Liver (tissue), 9 donors: ENCODE measurements around the gene PLEKHF1. TPM values are rescaled to one million over a fixed set of nuclear protein-coding genes. Genes with fewer than 3 reads are reported as not detected.

Experiments
- DNase-seq: peaks from one replicate; pipeline ENCODE4 v3.0.0-alpha.2; 2017; ENCODE audit warnings: low spot score
- H3K27ac ChIP-seq, 2 donors: one replicate each; pipeline ENCODE4 v1.7.0; 2013; ENCODE audit warnings: inconsistent platforms in 2 of 2, low read length in 2 of 2, control low read depth in 1 of 2, low read depth in 1 of 2, mild to moderate bottlenecking in 1 of 2
- H3K27me3 ChIP-seq, 4 donors: one replicate each; pipeline versions ENCODE4 v1.6.1 to v1.7.0; 2013; ENCODE audit warnings: low read length in 3 of 4, inconsistent platforms in 1 of 4, mild to moderate bottlenecking in 1 of 4, moderate library complexity in 1 of 4; ENCODE audit not compliant: control insufficient read depth in 4 of 4, insufficient read depth in 4 of 4
- H3K36me3 ChIP-seq, 4 donors: one replicate each; pipeline versions ENCODE4 v1.6.1 to v1.7.0; 2013; ENCODE audit warnings: low read length in 3 of 4, mild to moderate bottlenecking in 3 of 4, low read depth in 1 of 4, moderate library complexity in 1 of 4; ENCODE audit not compliant: control insufficient read depth in 4 of 4, insufficient read depth in 3 of 4
- H3K4me1 ChIP-seq, 4 donors: one replicate each; pipeline versions ENCODE4 v1.6.1 to v1.7.0; 2013; ENCODE audit warnings: low read length in 3 of 4, mild to moderate bottlenecking in 3 of 4, moderate library complexity in 1 of 4; ENCODE audit not compliant: control insufficient read depth in 4 of 4, insufficient read depth in 4 of 4
- H3K4me3 ChIP-seq, 3 donors: one replicate each; pipeline versions ENCODE4 v1.6.1 to v1.7.0; 2013; ENCODE audit warnings: low read length in 3 of 3, control low read depth in 1 of 3, low read depth in 1 of 3, mild to moderate bottlenecking in 1 of 3
- H3K9ac ChIP-seq, 2 donors: one replicate each; pipeline ENCODE4 v1.7.0; 2013; ENCODE audit warnings: low read length in 2 of 2, mild to moderate bottlenecking in 2 of 2, moderate library complexity in 2 of 2, control low read depth in 1 of 2, low read depth in 1 of 2
- H3K9me3 ChIP-seq, 4 donors: one replicate each; pipeline versions ENCODE4 v1.6.1 to v1.7.0; 2013; ENCODE audit warnings: low read length in 3 of 4; ENCODE audit not compliant: control insufficient read depth in 4 of 4
- EGR1 ChIP-seq, 2 donors: IDR thresholded peaks; 2 replicates each; pipeline ENCODE4 v1.6.1; 2016 to 2018; ENCODE audit warnings: antibody characterized with exemption in 2 of 2, low read depth in 2 of 2
- FOXA1 ChIP-seq: IDR thresholded peaks from 2 replicates; pipeline ENCODE4 v1.6.1; 2016; ENCODE audit warnings: antibody characterized with exemption
- FOXA2 ChIP-seq: IDR thresholded peaks from 2 replicates; pipeline ENCODE4 v1.6.1; 2016; ENCODE audit warnings: antibody characterized with exemption
- HNF4A ChIP-seq, 2 donors: conservative IDR thresholded peaks; 2 replicates each; pipeline ENCODE4 v1.6.1; 2016; ENCODE audit warnings: antibody characterized with exemption in 2 of 2, mild to moderate bottlenecking in 2 of 2
- HNF4G ChIP-seq: IDR thresholded peaks from 2 replicates; pipeline ENCODE4 v1.6.1; 2016; ENCODE audit warnings: antibody characterized with exemption
- JUND ChIP-seq, 2 donors: IDR thresholded peaks; 2 replicates each; pipeline ENCODE4 v1.6.1; 2016; ENCODE audit warnings: antibody characterized with exemption in 2 of 2
- NR2F2 ChIP-seq: IDR thresholded peaks from 2 replicates; pipeline ENCODE4 v1.6.1; 2016; ENCODE audit warnings: antibody characterized with exemption
- RAD21 ChIP-seq, 2 donors: IDR thresholded peaks; 2 replicates each; pipeline ENCODE4 v1.6.1; 2016; ENCODE audit warnings: antibody characterized with exemption in 2 of 2, mild to moderate bottlenecking in 2 of 2
- REST ChIP-seq: IDR thresholded peaks from 2 replicates; pipeline ENCODE4 v1.6.1; 2016; ENCODE audit warnings: antibody characterized with exemption, mild to moderate bottlenecking
- RXRA ChIP-seq, 2 donors: IDR thresholded peaks; 2 replicates each; pipeline ENCODE4 v1.6.1; 2017 to 2018; ENCODE audit warnings: antibody characterized with exemption in 2 of 2, mild to moderate bottlenecking in 1 of 2
- SP1 ChIP-seq: IDR thresholded peaks from 2 replicates; pipeline ENCODE4 v1.6.1; 2018; ENCODE audit warnings: antibody characterized with exemption, mild to moderate bottlenecking
- TAF1 ChIP-seq: conservative IDR thresholded peaks from 2 replicates; pipeline ENCODE4 v1.6.1; 2016; ENCODE audit warnings: antibody characterized with exemption, mild to moderate bottlenecking
- YY1 ChIP-seq: IDR thresholded peaks from 2 replicates; pipeline ENCODE4 v1.6.1; 2016; ENCODE audit warnings: antibody characterized with exemption, mild to moderate bottlenecking
- ZBTB33 ChIP-seq: IDR thresholded peaks from 2 replicates; pipeline ENCODE4 v1.6.1; 2016; ENCODE audit warnings: antibody characterized with exemption
- WGBS: extraction: QIAGEN DNeasy Blood & Tissue Kit; methylation state at CpG from one replicate; pipeline ENCODE4 v1.1.7; 2013; 5-methylcytosine and 5-hydroxymethylcytosine counted together
- polyA plus RNA-seq, 2 donors: library from polyadenylated mRNA; stranded (reverse) in 1 of 2; unstranded in 1 of 2; fragments of 200-250 nt in 1 of 2; fragments of >200 nt in 1 of 2; fragmentation: Nextera tagmentation in 1 of 2; extraction: Ambion mirVana in 1 of 2; gene quantifications; one replicate each; pipeline versions ENCODE4 v1.2.1 to v1.2.3, GENCODE V29; 2013 to 2015
- total RNA-seq, 2 donors: library from RNA; depleted of rRNA; stranded (reverse); fragments of >200 nt; gene quantifications; one replicate each; pipeline ENCODE4 v1.2.3, GENCODE V29; 2014
- donor health status: healthy.
- donor health status: healthy.
- donor health status: healthy.
- donor health status: healthy.
- donor health status: healthy.

The PLEKHF1 gene
- total and polyA plus RNA-seq, 4 donors: 2.9 to 15.1 (median 8.9) TPM

GRCh38 chr19:29715701-29716581, 50.7 kb downstream of the PLEKHF1 start:
- no peak for DNase-seq
- H3K36me3 ChIP-seq: no peaks in the 10 kb centered on the region
- 12% methylated on average over 13 of the region's 13 CpGs for WGBS
- no peaks in the 10 kb centered on the region for H3K9me3 ChIP-seq
- no peaks in the 10 kb centered on the region for H3K27me3 ChIP-seq
- H3K9ac ChIP-seq: peak overlapping the region; percentile 33 to 82
- peak overlapping the region; percentile 60 to 97 (median 78) for H3K4me3 ChIP-seq
- H3K4me1 ChIP-seq: peaks cover 9 to 47% (median 39%) of the 10 kb centered on the region in 4 donors
- TF ChIP-seq SP1 (peak; percentile 69), NR2F2 (peak; percentile 21), RXRA (IDR thresholded peaks at IDR 0.05) (peak in 1 of 2 donors; percentile 26), ZBTB33 (no peak), JUND (IDR thresholded peaks at IDR 0.05) (peak; percentile 44 to 81), RAD21 (IDR thresholded peaks at IDR 0.05) (no peak), EGR1 (IDR thresholded peaks at IDR 0.05; ENCODE audit: low read depth in 2 of 2) (no peak), TAF1 (no peak), YY1 (no peak), HNF4G (peak; percentile 27), REST (no peak), HNF4A (conservative IDR thresholded peaks at IDR 0.05) (peak; percentile 72 to 80)
- H3K27ac ChIP-seq: peak overlapping the region; percentile 98 to 99

DNA sequence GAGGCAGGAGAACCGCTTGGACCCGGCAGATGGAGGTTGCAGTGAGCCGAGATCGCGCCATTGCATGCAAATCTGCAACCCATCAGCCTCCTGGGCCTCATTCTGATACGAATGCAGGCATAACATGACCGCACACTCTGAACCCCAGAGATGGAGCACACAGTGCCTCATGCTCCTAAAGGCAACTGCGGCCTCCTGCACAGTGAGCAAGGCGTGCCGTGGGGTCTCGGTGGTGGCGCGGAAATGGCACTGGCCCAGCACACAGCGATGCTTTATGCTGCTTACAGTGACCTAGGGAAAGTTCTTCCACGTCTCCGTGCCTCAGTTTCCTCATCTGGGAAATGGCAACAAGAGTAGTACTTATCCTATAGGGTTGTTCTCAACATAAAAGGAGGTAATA, 51.8 kb downstream of the PLEKHF1 start:
- peaks cover 3 to 37% (median 29%) of the 10 kb centered on the region in 4 donors for H3K4me1 ChIP-seq
- no peak overlapping the region for H3K27ac ChIP-seq
- WGBS: 89% methylated on average over 16 of the region's 16 CpGs
- no peaks in the 10 kb centered on the region for H3K9me3 ChIP-seq
- H3K4me3 ChIP-seq: no peak overlapping the region
- no peak overlapping the region for H3K9ac ChIP-seq
- TF ChIP-seq RAD21 (IDR thresholded peaks at IDR 0.05) (no peak), YY1 (no peak), FOXA2 (no peak), FOXA1 (no peak), HNF4A (conservative IDR thresholded peaks at IDR 0.05) (no peak), TAF1 (no peak), NR2F2 (no peak), EGR1 (IDR thresholded peaks at IDR 0.05; ENCODE audit: low read depth in 2 of 2) (no peak)
- DNase-seq: no peak
- H3K27me3 ChIP-seq: no peaks in the 10 kb centered on the region
- H3K36me3 ChIP-seq: no peaks in the 10 kb centered on the region
